BJ (cell line): ENCODE results near the gene TBP. TPM values are rescaled to one million over a fixed set of nuclear protein-coding genes. Genes with fewer than 3 reads are reported as not detected.

Experiments
- CTCF ChIA-PET: fragments of 350-600 bp; formaldehyde crosslinking; extraction: SDS; loops from one replicate; lab custom pipeline; 2021; ENCODE audit warnings: antibody characterized with exemption, inconsistent platforms; lab: Yijun Ruan, JAX
- POLR2A ChIA-PET: fragments of 300-600 bp; sonication (Branson Sonifier 250); formaldehyde crosslinking; extraction: SDS; loops from one replicate; lab custom pipeline; 2021; ENCODE audit warnings: antibody characterized with exemption; lab: Charles Lee
- DNase-seq: peaks from one replicate; pipeline ENCODE4 v3.0.0-alpha.2; 2011; ENCODE audit warnings: low read depth
- H3K27me3 ChIP-seq: 2 replicates; pipeline ENCODE4 v1.6.0; 2011; ENCODE audit warnings: low read length; ENCODE audit not compliant: control insufficient read depth, insufficient read depth
- H3K36me3 ChIP-seq: 2 replicates; pipeline ENCODE4 v1.5.1; 2011; ENCODE audit warnings: low read length; ENCODE audit not compliant: control insufficient read depth, insufficient read depth
- H3K4me3 ChIP-seq: 2 replicates; pipeline ENCODE4 v1.5.1; 2011; ENCODE audit warnings: low read depth, mild to moderate bottlenecking, control low read depth, low read length
- CTCF ChIP-seq: IDR thresholded peaks from 2 replicates; pipeline ENCODE4 v1.5.1; 2011; ENCODE audit warnings: low read depth, mild to moderate bottlenecking, control low read depth, inconsistent platforms, low read length, moderate library complexity; ENCODE audit not compliant: insufficient read depth
- polyA plus RNA-seq: library from polyadenylated mRNA; depleted of rRNA; stranded (reverse); fragments of >200 nt; gene quantifications from 2 replicates; pipeline ENCODE4 v1.2.3, GENCODE V29; 2011

Gene TBP
- polyA plus RNA-seq, 1 experiment = 19.3 TPM

DNA sequence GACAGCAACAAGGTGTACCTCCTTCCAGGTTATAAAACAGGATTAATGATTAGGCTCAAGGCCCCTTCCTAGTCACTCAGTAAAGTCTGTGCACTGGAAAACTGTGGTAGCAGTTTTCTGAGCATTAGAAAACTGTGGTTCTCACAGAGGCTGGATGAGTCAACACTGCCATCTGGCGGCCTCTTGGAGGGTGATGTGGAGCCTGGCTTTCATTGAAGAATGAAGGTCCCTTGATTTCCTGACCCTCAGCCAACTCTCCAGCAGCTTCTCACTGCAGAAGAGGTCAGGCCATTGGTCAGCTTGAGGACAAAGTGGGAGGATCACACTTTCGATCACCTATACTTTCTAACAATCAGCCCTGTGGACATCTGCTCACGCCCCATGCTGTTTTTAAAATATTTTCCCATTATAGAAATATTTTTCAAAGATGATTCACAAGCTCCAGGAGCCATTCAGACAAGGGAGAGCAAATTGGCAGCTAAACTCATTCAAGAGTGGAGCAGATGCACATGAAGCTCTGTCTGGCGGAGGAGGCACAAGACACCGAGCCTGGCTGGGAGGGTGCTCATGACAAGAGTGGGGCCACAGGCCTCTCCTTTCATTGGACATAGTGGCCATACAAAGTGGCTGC, 24.2 kb upstream of the TBP start:
- peak; percentile 5 for DNase-seq
- ChIA-PET CTCF (interaction anchor here (0.6 to 6.2 kb wide), 25 partner anchors 10 to 1641 kb away, joined by 3 to 70 read pairs (median 4); no protein-coding TSS in a partner anchor), POLR2A (no interaction called here)
- H3K27me3 ChIP-seq = no peaks in the 10 kb centered on the region
- peak; percentile 97 for TF ChIP-seq CTCF
- H3K4me3 ChIP-seq = no peak overlapping the region
- H3K36me3 ChIP-seq = peaks cover 7% of the 10 kb centered on the region

DNA sequence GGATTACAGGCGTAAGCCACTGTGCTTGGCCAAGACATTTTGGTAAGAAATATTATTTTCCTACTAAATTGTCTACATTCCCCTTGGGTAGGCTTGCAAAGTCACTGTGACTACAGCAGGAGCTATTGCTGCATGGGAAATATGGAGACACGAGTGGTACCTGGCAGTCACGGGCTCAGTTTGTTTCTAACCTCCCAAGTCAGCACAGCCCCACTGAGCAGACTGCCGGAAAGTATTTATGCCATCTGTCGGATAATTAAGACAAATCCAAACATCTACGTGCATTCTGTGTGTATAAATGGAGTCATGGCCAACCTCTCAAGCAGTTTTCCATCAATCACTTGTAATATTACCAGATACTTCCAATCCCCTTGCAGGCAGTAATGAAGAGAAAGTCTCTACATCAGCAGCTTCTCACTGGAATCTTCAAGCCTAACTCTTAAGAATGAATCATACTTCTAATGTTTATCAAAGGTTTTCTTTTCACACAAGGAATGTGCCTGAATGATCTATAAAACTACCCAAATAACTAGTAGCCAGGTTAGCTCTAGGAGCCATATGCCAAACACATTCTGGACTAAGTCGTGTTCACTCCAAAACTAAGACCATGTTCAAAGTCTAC, 21.2 kb upstream of the TBP start:
- Histone ChIP-seq H3K27me3 (no peaks in the 10 kb centered on the region), H3K4me3 (no peak overlapping the region), H3K36me3 (peaks cover 19% of the 10 kb centered on the region)
- POLR2A ChIA-PET = no interaction called here
- CTCF ChIA-PET = interaction anchor here (0.8 to 6.2 kb wide), 5 partner anchors 8 to 743 kb away, joined by 3 to 70 read pairs (median 24); no protein-coding TSS in a partner anchor
- DNase-seq = no peak
- no peak for TF ChIP-seq CTCF

- Histone ChIP-seq H3K27me3 (no peaks in the 10 kb centered on the region), H3K4me3 (no peak overlapping the region), H3K36me3 (peaks cover 24% of the 10 kb centered on the region)
- TF ChIP-seq CTCF = no peak
- ChIA-PET CTCF (no interaction called here), POLR2A (no interaction called here)
- DNase-seq = no peak
Observed at GRCh38 chr6:170533792-170534191, 20.4 kb upstream of the TBP start.

DNA sequence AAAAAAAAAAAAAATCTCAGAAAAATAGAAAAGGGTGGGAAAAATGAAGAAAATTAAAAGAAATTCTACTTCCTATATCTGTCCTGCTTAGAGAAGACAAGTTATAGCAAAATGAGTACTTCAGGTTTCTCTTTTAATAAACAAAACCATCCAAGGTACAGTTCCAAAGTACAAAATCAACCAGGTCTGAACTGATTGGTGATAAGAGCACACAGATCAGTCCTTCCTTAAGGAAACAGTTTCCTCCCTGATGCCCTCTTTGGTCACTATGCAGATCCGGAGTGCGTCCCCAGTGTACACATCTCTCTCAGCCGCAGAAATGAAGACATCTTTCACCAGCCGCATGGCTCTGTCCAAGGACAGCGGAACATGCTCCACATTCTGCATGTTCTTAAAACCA, 19.2 kb upstream of the TBP start:
- no peak for DNase-seq
- Histone ChIP-seq H3K27me3 (no peaks in the 10 kb centered on the region), H3K4me3 (no peak overlapping the region), H3K36me3 (peaks cover 25% of the 10 kb centered on the region)
- ChIA-PET POLR2A (no interaction called here), CTCF (no interaction called here)
- TF ChIP-seq CTCF = no peak

- Histone ChIP-seq H3K27me3 (no peaks in the 10 kb centered on the region), H3K36me3 (peaks cover 26% of the 10 kb centered on the region), H3K4me3 (no peak overlapping the region)
- ChIA-PET POLR2A (no interaction called here), CTCF (interaction anchor here (0.8 to 3.0 kb wide), 2 partner anchors 705 to 747 kb away, joined by 3 to 8 read pairs; no protein-coding TSS in a partner anchor)
- TF ChIP-seq CTCF = no peak
- no peak for DNase-seq
Observed at GRCh38 chr6:170536671-170537070, 17.5 kb upstream of the TBP start.
